Activated B cell treated with CpG ODN at 0.5 μM for 24 hours (primary cell): Measurements from ENCODE around the gene TCERG1L. TPM values are rescaled to one million over a fixed set of nuclear protein-coding genes. Genes with fewer than 3 reads are reported as not detected.
"Not testable (repeated sequence)": the region's sequence is repeated elsewhere in the genome, so short reads cannot be mapped to it uniquely, and the experiment has no call there.

Source experiments
- ATAC-seq: fragments of 200-7000 bp; cut with Tn5 transposase; one replicate; pipeline ENCODE4 v1.10.0; 2021; ENCODE audit warnings: low read depth, mild to moderate bottlenecking, moderate library complexity
- CTCF ChIA-PET: fragments of 350-600 bp; sonication (Branson Sonifier 250); formaldehyde crosslinking; loops from one replicate; lab custom pipeline; 2021; ENCODE audit warnings: antibody characterized with exemption; lab: Charles Lee
- POLR2A ChIA-PET: fragments of 350-600 bp; sonication (Branson Sonifier 250); formaldehyde crosslinking; loops from one replicate; lab custom pipeline; 2021; ENCODE audit warnings: antibody characterized with exemption; lab: Charles Lee
- DNase-seq: peaks from one replicate; pipeline ENCODE4 v3.0.0; 2022
- H3K27ac Mint-ChIP-seq: one replicate; pipeline ENCODE4 v1.8.0; 2020; ENCODE audit warnings: mixed read lengths
- H3K27me3 Mint-ChIP-seq: one replicate; pipeline ENCODE4 v1.8.0; 2021; ENCODE audit warnings: mixed read lengths
- H3K36me3 Mint-ChIP-seq: one replicate; pipeline ENCODE4 v1.8.0; 2021; ENCODE audit warnings: low read depth, mixed read lengths
- H3K4me1 Mint-ChIP-seq: one replicate; pipeline ENCODE4 v1.8.0; 2021; ENCODE audit warnings: mixed read lengths
- H3K4me3 Mint-ChIP-seq: one replicate; pipeline ENCODE4 v1.8.0; 2020; ENCODE audit warnings: mild to moderate bottlenecking, mixed read lengths
- H3K9me3 Mint-ChIP-seq: one replicate; pipeline ENCODE4 v1.8.0; 2020; ENCODE audit warnings: mixed read lengths
- CTCF ChIP-seq: fragments of 200-600 bp; IDR thresholded peaks from one replicate; pipeline ENCODE4 v1.8.0; 2022; ENCODE audit warnings: antibody characterized with exemption, mild to moderate bottlenecking
- intact Hi-C: fragments of 100-400 bp; cut with micrococcal nuclease; formaldehyde crosslinking; loops from one replicate; pipeline ENCODE4 v1.15.1; 2024
- total RNA-seq: library from RNA; stranded (reverse); gene quantifications from 2 replicates; pipeline ENCODE4 v1.2.3, GENCODE V29; 2022

Gene TCERG1L
- total RNA-seq, 1 donor from 2014 or later, result not detected

- Mint-ChIP-seq H3K9me3 (no peaks in the 10 kb centered on the region), H3K36me3 (no peaks in the 10 kb centered on the region), H3K4me1 (no peaks in the 10 kb centered on the region), H3K27me3 (no peaks in the 10 kb centered on the region), H3K27ac (no peak overlapping the region), H3K4me3 (no peak overlapping the region)
- ChIA-PET CTCF (no interaction called here), POLR2A (no interaction called here)
- no peak for TF ChIP-seq CTCF
- ATAC-seq (no peak), DNase-seq (no peak)
- intact Hi-C loops, result no loop called here
Measured at GRCh38 chr10:131137223-131137622, 174.3 kb downstream of the TCERG1L start.

GRCh38 chr10:131136336-131136735, 175.2 kb downstream of the TCERG1L start:
- H3K27ac Mint-ChIP-seq, ATAC-seq, H3K4me3 Mint-ChIP-seq, H3K9me3 Mint-ChIP-seq, POLR2A ChIA-PET, DNase-seq, H3K4me1 Mint-ChIP-seq, H3K27me3 Mint-ChIP-seq, H3K36me3 Mint-ChIP-seq, intact Hi-C loops, CTCF ChIA-PET: not testable (repeated sequence)

GRCh38 chr10:131135716-131136115, 175.8 kb downstream of the TCERG1L start:
- no peak for ATAC-seq
- Mint-ChIP-seq H3K27me3 (no peaks in the 10 kb centered on the region), H3K4me1 (no peaks in the 10 kb centered on the region), H3K36me3 (no peaks in the 10 kb centered on the region), H3K27ac (no peak overlapping the region), H3K4me3 (no peak overlapping the region), H3K9me3 (no peaks in the 10 kb centered on the region)
- ChIA-PET CTCF (no interaction called here), POLR2A (no interaction called here)
- no peak for TF ChIP-seq CTCF
- DNase-seq, result no peak
- intact Hi-C loops, result no loop called here

- no peak for ATAC-seq
- DNase-seq, result no peak
- H3K36me3 Mint-ChIP-seq, result no peaks in the 10 kb centered on the region
- H3K27ac Mint-ChIP-seq, result no peak overlapping the region
- H3K4me1 Mint-ChIP-seq, result no peaks in the 10 kb centered on the region
- no peaks in the 10 kb centered on the region for H3K9me3 Mint-ChIP-seq
- ChIA-PET POLR2A (no interaction called here), CTCF (no interaction called here)
- no peaks in the 10 kb centered on the region for H3K27me3 Mint-ChIP-seq
- no peak overlapping the region for H3K4me3 Mint-ChIP-seq
- TF ChIP-seq CTCF, result no peak
- intact Hi-C loops, result no loop called here
Measured at GRCh38 chr10:131134651-131135050, 176.9 kb downstream of the TCERG1L start.

- no peak for ATAC-seq
- no peaks in the 10 kb centered on the region for H3K36me3 Mint-ChIP-seq
- H3K4me1 Mint-ChIP-seq, result no peaks in the 10 kb centered on the region
- CTCF ChIA-PET, result no interaction called here
- intact Hi-C loops, result no loop called here
- no peak for DNase-seq
- H3K9me3 Mint-ChIP-seq, result no peaks in the 10 kb centered on the region
- TF ChIP-seq CTCF, result no peak
- H3K27ac Mint-ChIP-seq, result no peak overlapping the region
- POLR2A ChIA-PET, result no interaction called here
- no peak overlapping the region for H3K4me3 Mint-ChIP-seq
- no peaks in the 10 kb centered on the region for H3K27me3 Mint-ChIP-seq
Measured at GRCh38 chr10:131134001-131134576, 177.4 kb downstream of the TCERG1L start.

GRCh38 chr10:131132681-131133080, 178.8 kb downstream of the TCERG1L start:
- intact Hi-C loops, result no loop called here
- ChIA-PET POLR2A (no interaction called here), CTCF (no interaction called here)
- no peaks in the 10 kb centered on the region for H3K36me3 Mint-ChIP-seq
- peaks cover 3% of the 10 kb centered on the region for H3K9me3 Mint-ChIP-seq
- ATAC-seq, result no peak
- H3K4me3 Mint-ChIP-seq, result no peak overlapping the region
- DNase-seq, result no peak
- H3K27me3 Mint-ChIP-seq, result no peaks in the 10 kb centered on the region
- no peak for TF ChIP-seq CTCF
- H3K27ac Mint-ChIP-seq, result no peak overlapping the region
- no peaks in the 10 kb centered on the region for H3K4me1 Mint-ChIP-seq
